GM10248 (cell line): ENCODE measurements around the gene CDCA5.

ENCODE experiments used
- CTCF ChIA-PET: fragments of 300-600 bp; sonication (Branson Sonifier 250); formaldehyde crosslinking; extraction: SDS; loops from one replicate; lab custom pipeline; 2021; ENCODE audit warnings: antibody characterized with exemption; lab: Yijun Ruan, JAX
- POLR2A ChIA-PET: fragments of 350-650 bp; sonication (Branson Sonifier 250); formaldehyde crosslinking; extraction: SDS; loops from one replicate; lab custom pipeline; 2020; ENCODE audit warnings: antibody characterized with exemption; lab: Yijun Ruan, JAX
- DNase-seq: peaks from one replicate; pipeline ENCODE4 v3.0.0; 2012; ENCODE audit errors: extremely low spot score
- TF ChIP-seq, protein P1 (sequence below): IDR thresholded peaks from 2 replicates; pipeline ENCODE4 v1.5.1; 2012; ENCODE audit warnings: mild to moderate bottlenecking, low read depth; ENCODE audit errors: extremely low read depth, missing control alignments, control extremely low read depth

The CDCA5 gene

DNA sequence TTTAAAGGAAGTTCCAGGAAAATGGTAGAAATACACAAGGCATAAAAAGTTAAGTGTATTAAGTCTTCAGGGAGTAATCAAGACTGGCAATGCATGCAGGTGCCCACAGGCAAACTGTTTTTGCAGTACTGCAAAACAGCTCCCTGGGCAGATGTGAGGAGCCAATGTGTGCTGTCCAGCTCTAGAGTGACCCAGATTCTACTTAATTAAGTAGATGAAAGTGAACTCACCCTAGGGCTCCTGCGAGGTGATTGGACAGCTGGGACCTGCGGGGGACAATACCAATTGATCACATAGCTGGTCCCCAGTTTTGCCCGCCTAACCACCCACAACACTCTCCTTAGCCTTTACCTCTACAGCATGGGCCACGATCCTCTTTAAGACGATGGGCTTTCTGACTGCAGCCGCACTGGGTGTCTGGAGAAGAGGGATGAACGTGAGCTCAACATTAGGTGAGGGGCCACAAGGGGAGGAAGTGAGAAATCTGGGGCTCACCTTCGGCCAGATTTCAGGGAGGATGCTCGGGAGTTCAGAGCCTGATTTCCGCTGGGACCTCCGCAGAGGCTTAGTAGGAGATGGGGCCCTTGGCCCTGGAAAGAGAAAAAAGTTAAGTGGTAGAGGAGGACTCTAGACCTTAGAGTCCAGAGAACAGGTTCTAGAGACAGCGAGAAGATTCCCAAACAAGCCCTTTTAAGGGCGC, 556 bp downstream of the CDCA5 start:
- TF ChIP-seq, protein P1, sequence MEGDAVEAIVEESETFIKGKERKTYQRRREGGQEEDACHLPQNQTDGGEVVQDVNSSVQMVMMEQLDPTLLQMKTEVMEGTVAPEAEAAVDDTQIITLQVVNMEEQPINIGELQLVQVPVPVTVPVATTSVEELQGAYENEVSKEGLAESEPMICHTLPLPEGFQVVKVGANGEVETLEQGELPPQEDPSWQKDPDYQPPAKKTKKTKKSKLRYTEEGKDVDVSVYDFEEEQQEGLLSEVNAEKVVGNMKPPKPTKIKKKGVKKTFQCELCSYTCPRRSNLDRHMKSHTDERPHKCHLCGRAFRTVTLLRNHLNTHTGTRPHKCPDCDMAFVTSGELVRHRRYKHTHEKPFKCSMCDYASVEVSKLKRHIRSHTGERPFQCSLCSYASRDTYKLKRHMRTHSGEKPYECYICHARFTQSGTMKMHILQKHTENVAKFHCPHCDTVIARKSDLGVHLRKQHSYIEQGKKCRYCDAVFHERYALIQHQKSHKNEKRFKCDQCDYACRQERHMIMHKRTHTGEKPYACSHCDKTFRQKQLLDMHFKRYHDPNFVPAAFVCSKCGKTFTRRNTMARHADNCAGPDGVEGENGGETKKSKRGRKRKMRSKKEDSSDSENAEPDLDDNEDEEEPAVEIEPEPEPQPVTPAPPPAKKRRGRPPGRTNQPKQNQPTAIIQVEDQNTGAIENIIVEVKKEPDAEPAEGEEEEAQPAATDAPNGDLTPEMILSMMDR = no peak
- ChIA-PET CTCF (interaction anchor here (1.0 to 1.8 kb wide), 7 partner anchors 11 to 489 kb away, joined by 3 to 10 read pairs (median 3); partner anchors contain the start of genes ARL2 and FAM89B), POLR2A (interaction anchor here (0.6 kb wide), 1 partner anchor 91 kb away, joined by 3 read pairs; no protein-coding TSS in a partner anchor)
- DNase-seq = no peak

DNA sequence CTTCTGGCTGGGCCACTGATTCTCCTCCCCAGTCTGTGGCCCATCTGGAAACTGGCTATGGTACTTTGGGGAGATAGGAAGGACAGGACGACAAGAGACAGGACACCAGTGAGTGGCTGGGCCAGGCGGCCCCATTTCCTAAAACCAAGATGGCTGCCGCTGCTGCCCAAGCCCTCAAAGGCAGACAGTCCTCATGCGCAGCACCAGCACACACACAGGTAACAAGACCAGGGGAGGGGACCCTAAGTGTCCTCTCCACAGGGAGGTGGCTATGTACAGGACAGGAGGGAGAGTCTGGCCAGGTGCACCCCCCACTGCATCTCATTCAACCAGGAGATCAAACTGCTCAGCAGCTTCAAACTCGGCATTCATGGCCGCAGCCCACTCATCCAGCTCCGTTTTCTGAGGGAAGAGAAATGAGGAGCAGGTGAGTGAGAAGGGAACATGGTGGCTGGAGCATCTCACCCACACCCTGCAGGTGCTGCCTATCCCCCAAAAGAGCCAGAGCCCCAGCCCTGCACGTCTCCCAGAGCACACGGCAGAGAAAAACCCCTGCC, 5.0 kb downstream of the CDCA5 start:
- ChIA-PET CTCF (interaction anchor here (0.6 to 3.6 kb wide), 14 partner anchors 10 to 102 kb away, joined by 3 to 19 read pairs (median 4); partner anchors contain the start of genes ARL2, BATF2, NAALADL1 and TM7SF2), POLR2A (interaction anchor here (0.6 to 0.7 kb wide), 2 partner anchors 427 to 728 kb away, joined by 5 to 7 read pairs; no protein-coding TSS in a partner anchor)
- TF ChIP-seq, protein P1 = no peak
- DNase-seq = no peak

DNA sequence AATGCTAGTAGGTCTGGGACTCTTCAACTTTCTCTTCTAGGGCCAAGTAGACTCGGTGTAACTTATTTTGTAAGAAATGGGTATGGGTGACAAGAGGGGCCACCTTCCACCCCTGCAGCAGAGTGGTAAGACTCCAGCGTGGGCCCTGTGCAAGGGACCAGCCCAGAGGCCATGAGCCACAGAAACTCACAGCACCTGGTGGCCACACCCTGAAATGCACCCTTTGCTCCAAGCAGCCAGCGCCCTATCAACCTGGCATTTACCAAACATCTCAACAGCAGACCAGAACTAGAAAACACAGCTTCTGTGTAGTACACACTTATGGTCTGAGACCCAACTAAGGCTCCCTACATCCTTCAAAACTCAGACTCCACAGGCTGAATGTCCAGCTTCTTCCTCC, 5.7 kb downstream of the CDCA5 start:
- POLR2A ChIA-PET = no interaction called here
- DNase-seq = peak; percentile 73
- CTCF ChIA-PET = interaction anchor here (0.6 to 3.6 kb wide), 14 partner anchors 9 to 103 kb away, joined by 3 to 19 read pairs (median 4); partner anchors contain the start of genes ARL2, BATF2, NAALADL1 and TM7SF2
- TF ChIP-seq, protein P1 = peak; percentile 78

DNA sequence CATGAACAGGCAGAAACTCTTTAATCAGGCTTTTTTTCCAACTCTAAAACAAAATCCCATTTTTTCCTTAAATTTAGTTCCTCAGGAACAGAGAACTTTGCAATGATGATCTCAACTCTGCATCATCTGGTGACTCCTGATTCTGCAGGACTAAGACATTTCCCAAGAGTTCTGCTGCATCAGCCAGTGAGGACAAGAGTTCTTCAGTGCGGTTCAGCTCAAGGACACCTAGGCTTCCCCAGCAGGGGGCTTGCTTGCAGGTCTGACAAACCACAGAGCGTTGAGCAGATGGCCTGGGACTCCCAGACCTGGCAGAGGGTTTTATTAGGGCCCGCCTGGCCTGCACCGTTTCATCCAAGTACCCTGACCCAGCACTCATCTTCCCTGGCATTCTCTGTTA, 6.4 kb downstream of the CDCA5 start:
- TF ChIP-seq, protein P1 = no peak
- POLR2A ChIA-PET = no interaction called here
- DNase-seq = no peak
- CTCF ChIA-PET = interaction anchor here (0.9 to 3.6 kb wide), 7 partner anchors 8 to 63 kb away, joined by 3 to 19 read pairs (median 4); partner anchors contain the start of gene TM7SF2

DNA sequence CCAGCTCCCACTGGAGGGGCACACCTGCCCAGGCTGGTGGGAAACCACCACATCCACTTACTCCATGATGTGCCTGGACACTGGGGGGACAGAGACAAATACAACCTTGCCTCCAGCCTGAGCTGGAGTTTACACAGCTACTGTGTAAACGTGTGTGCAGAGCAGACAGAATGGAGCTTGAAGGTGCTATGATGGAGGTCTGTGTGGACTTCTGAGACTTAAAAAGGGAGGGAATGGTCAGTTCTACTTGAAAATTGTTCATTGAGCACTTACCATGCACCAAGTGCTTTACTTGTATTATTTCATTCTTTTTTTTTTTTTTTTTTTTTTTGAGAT, 11.2 kb downstream of the CDCA5 start:
- DNase-seq = no peak
- TF ChIP-seq, protein P1 = no peak
- CTCF ChIA-PET = interaction anchor here (1.0 to 1.3 kb wide), 3 partner anchors 9 to 58 kb away, joined by 4 to 6 read pairs (median 5); partner anchors contain the start of gene ARL2
- POLR2A ChIA-PET = no interaction called here

DNA sequence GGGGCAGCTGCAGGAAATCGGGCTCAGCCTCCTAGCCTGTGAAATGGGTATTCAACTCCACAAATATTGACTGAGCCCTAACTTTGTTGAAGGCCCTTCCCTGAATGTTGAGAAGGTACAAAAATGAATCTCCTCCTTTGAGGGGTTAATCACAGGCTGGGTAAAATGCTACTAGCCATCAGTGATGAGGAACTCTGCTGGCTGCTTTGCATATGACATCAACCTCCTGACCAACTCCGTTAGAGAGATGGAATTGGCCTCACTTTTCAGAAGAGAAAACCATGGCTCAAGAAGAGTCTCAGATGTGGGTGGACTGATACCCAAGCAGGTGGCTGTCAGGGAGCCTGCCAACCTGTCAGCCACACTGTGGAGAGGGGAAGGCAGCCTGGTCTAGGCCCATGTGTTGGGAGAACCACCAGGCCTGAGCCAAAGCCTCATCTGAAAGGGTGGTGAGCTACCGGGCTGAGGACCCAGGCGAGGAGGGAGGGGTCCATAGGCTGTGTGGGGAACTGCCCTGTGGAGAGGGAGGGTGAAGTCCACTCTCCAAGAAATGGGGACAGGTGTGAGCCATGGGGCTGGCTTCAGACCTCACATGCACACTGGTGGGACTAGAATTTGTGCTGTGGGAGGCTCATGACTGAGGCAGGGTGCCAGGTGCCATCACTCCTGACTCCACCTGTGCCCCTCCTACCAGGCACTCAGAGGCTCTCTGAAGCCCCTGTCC, 11.8 kb downstream of the CDCA5 start:
- peak; percentile 65 for DNase-seq
- TF ChIP-seq, protein P1 = no peak
- POLR2A ChIA-PET = no interaction called here
- CTCF ChIA-PET = interaction anchor here (1.0 to 1.3 kb wide), 4 partner anchors 8 to 58 kb away, joined by 3 to 6 read pairs (median 4); partner anchors contain the start of gene ARL2
